K562 (cell line): ENCODE data around the gene DAB1.

Source experiments
- IRF1 ChIP-seq: sonication (generic); formaldehyde crosslinking; IDR thresholded peaks from 2 replicates; pipeline ENCODE4 v1.8.0; 2022; ENCODE audit warnings: missing genetic modification reagents, mild to moderate bottlenecking, borderline replicate concordance
- NR2F6 ChIP-seq: fragments of 450-650 bp; formaldehyde crosslinking; IDR thresholded peaks from 2 replicates; pipeline ENCODE4 v1.4.0; 2020; ENCODE audit warnings: mild to moderate bottlenecking
- NR3C1 ChIP-seq: sonication (generic); formaldehyde crosslinking; IDR thresholded peaks from 2 replicates; pipeline ENCODE4 v1.8.1; 2022; ENCODE audit warnings: missing genetic modification reagents
- RAD21 ChIP-seq, 2 experiments: fragments of 250-450 bp in 1 of 2; fragments of 450-650 bp in 1 of 2; sonication (Bioruptor Pico) in 1 of 2; formaldehyde crosslinking in 1 of 2; IDR thresholded peaks in 1 of 2; conservative IDR thresholded peaks in 1 of 2; 2 replicates each; pipeline versions ENCODE4 v1.4.0 to v1.8.0; 2020 to 2022; ENCODE audit warnings: mild to moderate bottlenecking in 2 of 2, moderate library complexity in 1 of 2
- SUPT5H ChIP-seq: fragments of 450-650 bp; IDR thresholded peaks from 2 replicates; pipeline ENCODE4 v1.6.1; 2016
- ZNF280B ChIP-seq: fragments of 250-450 bp; sonication (Bioruptor Pico); IDR thresholded peaks from 2 replicates; pipeline ENCODE4 v1.5.1; 2021; ENCODE audit warnings: mild to moderate bottlenecking
- TF ChIP-seq, protein P1 (sequence below): IDR thresholded peaks from 2 replicates; pipeline ENCODE4 v1.6.1; 2011; ENCODE audit not compliant: insufficient read length; ENCODE audit errors: extremely low read depth
- TF ChIP-seq, protein P2 (sequence below), 3 experiments: IDR thresholded peaks in 2 of 3; conservative IDR thresholded peaks in 1 of 3; 2 replicates each; pipeline ENCODE4 v1.5.1; 2011 to 2012; ENCODE audit warnings: low read length in 3 of 3, mild to moderate bottlenecking in 3 of 3, control low read depth in 2 of 3, improper control_type of control experiment in 1 of 3, inconsistent platforms in 1 of 3, low read depth in 1 of 3, mixed read lengths in 1 of 3, moderate library complexity in 1 of 3; ENCODE audit not compliant: insufficient read depth in 2 of 3
- TF ChIP-seq, protein P3 (sequence below): fragments of 450-650 bp; IDR thresholded peaks from 2 replicates; pipeline ENCODE4 v1.6.1; 2016; ENCODE audit warnings: low read depth, mild to moderate bottlenecking, moderate library complexity
- TF ChIP-seq, protein P4 (sequence below): sonication (generic); formaldehyde crosslinking; IDR thresholded peaks from 2 replicates; pipeline ENCODE4 v1.8.0; 2022; ENCODE audit warnings: missing genetic modification reagents, mild to moderate bottlenecking, moderate library complexity, borderline replicate concordance

DNA sequence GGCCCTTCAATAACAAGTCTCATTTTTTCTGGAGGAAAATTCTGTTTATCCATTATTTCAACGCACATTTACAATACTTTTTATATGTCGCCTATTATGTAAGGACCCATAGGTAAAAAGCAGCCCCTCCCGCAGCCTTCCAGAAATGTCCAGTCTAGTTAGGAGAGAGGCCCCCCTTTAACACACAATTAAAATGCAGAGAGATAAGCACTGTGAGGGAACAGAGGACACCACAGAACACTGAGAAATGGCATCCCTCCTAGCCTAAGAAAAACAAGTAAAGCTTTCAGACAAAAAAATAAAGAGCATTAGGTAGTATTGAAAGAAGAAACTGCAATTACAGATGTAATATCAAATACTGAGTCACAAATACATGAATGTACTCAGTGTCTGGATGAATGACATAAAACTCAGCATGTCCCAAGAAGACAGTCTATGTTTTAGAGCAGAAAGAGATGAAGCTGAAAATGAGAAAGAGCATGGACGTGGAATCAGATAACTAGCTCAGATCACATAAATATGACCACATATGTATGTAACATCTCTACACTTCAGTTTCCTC is 62.9 kb downstream of the DAB1 start:
- TF ChIP-seq, protein P1, sequence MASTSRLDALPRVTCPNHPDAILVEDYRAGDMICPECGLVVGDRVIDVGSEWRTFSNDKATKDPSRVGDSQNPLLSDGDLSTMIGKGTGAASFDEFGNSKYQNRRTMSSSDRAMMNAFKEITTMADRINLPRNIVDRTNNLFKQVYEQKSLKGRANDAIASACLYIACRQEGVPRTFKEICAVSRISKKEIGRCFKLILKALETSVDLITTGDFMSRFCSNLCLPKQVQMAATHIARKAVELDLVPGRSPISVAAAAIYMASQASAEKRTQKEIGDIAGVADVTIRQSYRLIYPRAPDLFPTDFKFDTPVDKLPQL, result no peak
- no peak for TF ChIP-seq IRF1 (CRISPR knock-in tag)
- TF ChIP-seq NR2F6 (CRISPR knock-in tag), result no peak
- no peak for TF ChIP-seq RAD21 (CRISPR knock-in tag; conservative IDR thresholded peaks at IDR 0.05 in 1 of 2, IDR thresholded peaks at IDR 0.05 in 1 of 2)
- TF ChIP-seq, protein P2, sequence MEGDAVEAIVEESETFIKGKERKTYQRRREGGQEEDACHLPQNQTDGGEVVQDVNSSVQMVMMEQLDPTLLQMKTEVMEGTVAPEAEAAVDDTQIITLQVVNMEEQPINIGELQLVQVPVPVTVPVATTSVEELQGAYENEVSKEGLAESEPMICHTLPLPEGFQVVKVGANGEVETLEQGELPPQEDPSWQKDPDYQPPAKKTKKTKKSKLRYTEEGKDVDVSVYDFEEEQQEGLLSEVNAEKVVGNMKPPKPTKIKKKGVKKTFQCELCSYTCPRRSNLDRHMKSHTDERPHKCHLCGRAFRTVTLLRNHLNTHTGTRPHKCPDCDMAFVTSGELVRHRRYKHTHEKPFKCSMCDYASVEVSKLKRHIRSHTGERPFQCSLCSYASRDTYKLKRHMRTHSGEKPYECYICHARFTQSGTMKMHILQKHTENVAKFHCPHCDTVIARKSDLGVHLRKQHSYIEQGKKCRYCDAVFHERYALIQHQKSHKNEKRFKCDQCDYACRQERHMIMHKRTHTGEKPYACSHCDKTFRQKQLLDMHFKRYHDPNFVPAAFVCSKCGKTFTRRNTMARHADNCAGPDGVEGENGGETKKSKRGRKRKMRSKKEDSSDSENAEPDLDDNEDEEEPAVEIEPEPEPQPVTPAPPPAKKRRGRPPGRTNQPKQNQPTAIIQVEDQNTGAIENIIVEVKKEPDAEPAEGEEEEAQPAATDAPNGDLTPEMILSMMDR (IDR thresholded peaks at IDR 0.05 in 2 of 3, conservative IDR thresholded peaks at IDR 0.05 in 1 of 3; ENCODE audit: insufficient read depth in 2 of 3, low read depth in 1 of 3, low read length in 3 of 3), result no peak
- TF ChIP-seq ZNF280B (CRISPR knock-in tag), result no peak
- no peak for TF ChIP-seq SUPT5H
- no peak for TF ChIP-seq NR3C1
- TF ChIP-seq, protein P3, sequence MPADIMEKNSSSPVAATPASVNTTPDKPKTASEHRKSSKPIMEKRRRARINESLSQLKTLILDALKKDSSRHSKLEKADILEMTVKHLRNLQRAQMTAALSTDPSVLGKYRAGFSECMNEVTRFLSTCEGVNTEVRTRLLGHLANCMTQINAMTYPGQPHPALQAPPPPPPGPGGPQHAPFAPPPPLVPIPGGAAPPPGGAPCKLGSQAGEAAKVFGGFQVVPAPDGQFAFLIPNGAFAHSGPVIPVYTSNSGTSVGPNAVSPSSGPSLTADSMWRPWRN, result no peak
- TF ChIP-seq, protein P4, sequence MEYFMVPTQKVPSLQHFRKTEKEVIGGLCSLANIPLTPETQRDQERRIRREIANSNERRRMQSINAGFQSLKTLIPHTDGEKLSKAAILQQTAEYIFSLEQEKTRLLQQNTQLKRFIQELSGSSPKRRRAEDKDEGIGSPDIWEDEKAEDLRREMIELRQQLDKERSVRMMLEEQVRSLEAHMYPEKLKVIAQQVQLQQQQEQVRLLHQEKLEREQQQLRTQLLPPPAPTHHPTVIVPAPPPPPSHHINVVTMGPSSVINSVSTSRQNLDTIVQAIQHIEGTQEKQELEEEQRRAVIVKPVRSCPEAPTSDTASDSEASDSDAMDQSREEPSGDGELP, result no peak
